ENCODE data around the gene MYO9B. TPM values are rescaled to one million over a fixed set of nuclear protein-coding genes. Genes with fewer than 3 reads are reported as not detected.

The MYO9B gene
- total and polyA plus RNA-seq, 2 of the 13 experiments (the other 11 are each of a cell fraction or from before 2014, with no cell fraction given): 18.0 to 18.3 TPM

DNA sequence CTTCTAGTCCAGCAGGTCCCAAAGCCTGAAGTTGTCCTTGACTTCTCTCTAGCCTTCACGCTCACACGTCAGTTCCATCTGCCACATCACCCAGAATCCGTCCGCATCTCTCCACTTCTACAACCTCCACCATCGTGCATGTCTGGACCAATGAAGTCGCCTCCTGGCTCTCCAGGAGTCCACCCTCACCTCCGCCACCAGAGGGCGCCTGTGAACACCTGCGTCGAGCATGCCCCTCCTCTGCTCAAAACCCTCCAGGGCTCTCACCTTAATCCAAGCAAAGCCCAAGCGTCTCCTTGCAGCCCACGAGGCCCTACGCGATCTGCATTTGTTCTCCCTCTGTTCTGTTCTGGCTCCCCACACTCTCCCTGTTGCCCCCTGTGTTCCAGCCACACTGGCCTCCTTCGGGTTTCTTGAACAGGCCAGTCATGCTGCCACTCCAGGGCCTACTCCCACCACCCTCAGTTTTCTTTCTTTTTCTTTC, 185.3 kb downstream of the MYO9B start (continued):
- TF ChIP-seq MED1 (CRISPR knock-in tag; IDR thresholded peaks at IDR 0.05) (0 out of 2 replicates have a peak, but pooled peaks have one; percentile 9), TEAD3 (CRISPR knock-in tag; optimal IDR thresholded peaks at IDR 0.05; ENCODE audit: borderline replicate concordance) (peak; percentile 63), KLF16 (CRISPR knock-in tag; IDR thresholded peaks at IDR 0.05) (peak in 1 of 2 experiments; percentile 61; a peak in 1 of 4 replicates), PREB (CRISPR knock-in tag; IDR thresholded peaks at IDR 0.05) (no peak), ARNT2 (CRISPR knock-in tag; IDR thresholded peaks at IDR 0.05; ENCODE audit: low read depth) (no peak), ZBTB20 (CRISPR knock-in tag; IDR thresholded peaks at IDR 0.05; ENCODE audit: borderline replicate concordance, low read depth) (0 out of 2 replicates have a peak, but pooled peaks have one; percentile 35), ZNF512B (CRISPR knock-in tag; IDR thresholded peaks at IDR 0.05; ENCODE audit: borderline replicate concordance) (no peak), RORA (CRISPR knock-in tag; IDR thresholded peaks at IDR 0.05) (no peak), ELF3 (CRISPR knock-in tag; IDR thresholded peaks at IDR 0.05) (0 out of 2 replicates have a peak, but pooled peaks have one; percentile 21), ZNF205 (CRISPR knock-in tag; IDR thresholded peaks at IDR 0.05) (no peak; the same call in 1 of the 2 replicates), FOXO1 (CRISPR knock-in tag; IDR thresholded peaks at IDR 0.05) (0 out of 2 replicates have a peak, but pooled peaks have one; percentile 45), ZNF280D (CRISPR knock-in tag; IDR thresholded peaks at IDR 0.05) (0 out of 2 replicates have a peak, but pooled peaks have one; percentile 24), RAD21 (CRISPR knock-in tag; IDR thresholded peaks at IDR 0.05) (peak; percentile 76), MIER3 (CRISPR knock-in tag; IDR thresholded peaks at IDR 0.05; ENCODE audit: borderline replicate concordance) (peak; percentile 54; the same call in 1 of the 2 replicates), SP5 (CRISPR knock-in tag; IDR thresholded peaks at IDR 0.05; ENCODE audit: borderline replicate concordance, low read depth) (peak; percentile 37; the same call in 1 of the 2 replicates), NFYC (CRISPR knock-in tag; IDR thresholded peaks at IDR 0.05) (0 out of 2 replicates have a peak, but pooled peaks have one; percentile 11), ZNF781 (CRISPR knock-in tag; IDR thresholded peaks at IDR 0.05; ENCODE audit: borderline replicate concordance, not compliant biosample characterization) (peak; percentile 43), KDM5A (IDR thresholded peaks at IDR 0.05; ENCODE audit: borderline replicate concordance, low read length) (no peak), ZSCAN22 (CRISPR knock-in tag; IDR thresholded peaks at IDR 0.05) (peak; percentile 91), ZFX (CRISPR knock-in tag; IDR thresholded peaks at IDR 0.05; ENCODE audit: low read depth) (peak; percentile 74)
- TF ChIP-seq, protein P1, sequence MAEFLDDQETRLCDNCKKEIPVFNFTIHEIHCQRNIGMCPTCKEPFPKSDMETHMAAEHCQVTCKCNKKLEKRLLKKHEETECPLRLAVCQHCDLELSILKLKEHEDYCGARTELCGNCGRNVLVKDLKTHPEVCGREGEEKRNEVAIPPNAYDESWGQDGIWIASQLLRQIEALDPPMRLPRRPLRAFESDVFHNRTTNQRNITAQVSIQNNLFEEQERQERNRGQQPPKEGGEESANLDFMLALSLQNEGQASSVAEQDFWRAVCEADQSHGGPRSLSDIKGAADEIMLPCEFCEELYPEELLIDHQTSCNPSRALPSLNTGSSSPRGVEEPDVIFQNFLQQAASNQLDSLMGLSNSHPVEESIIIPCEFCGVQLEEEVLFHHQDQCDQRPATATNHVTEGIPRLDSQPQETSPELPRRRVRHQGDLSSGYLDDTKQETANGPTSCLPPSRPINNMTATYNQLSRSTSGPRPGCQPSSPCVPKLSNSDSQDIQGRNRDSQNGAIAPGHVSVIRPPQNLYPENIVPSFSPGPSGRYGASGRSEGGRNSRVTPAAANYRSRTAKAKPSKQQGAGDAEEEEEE (CRISPR knock-in tag; IDR thresholded peaks at IDR 0.05; ENCODE audit: borderline replicate concordance): 0 out of 2 replicates have a peak, but pooled peaks have one; percentile 30
